GM18858 (cell line): ENCODE data around the gene WRAP53.

Experiments
- ATAC-seq: cut with Tn5 transposase; IDR thresholded peaks from one replicate; pipeline ENCODE4 v1.9.1; 2021; ENCODE audit not compliant: unreplicated experiment

WRAP53 gene

DNA sequence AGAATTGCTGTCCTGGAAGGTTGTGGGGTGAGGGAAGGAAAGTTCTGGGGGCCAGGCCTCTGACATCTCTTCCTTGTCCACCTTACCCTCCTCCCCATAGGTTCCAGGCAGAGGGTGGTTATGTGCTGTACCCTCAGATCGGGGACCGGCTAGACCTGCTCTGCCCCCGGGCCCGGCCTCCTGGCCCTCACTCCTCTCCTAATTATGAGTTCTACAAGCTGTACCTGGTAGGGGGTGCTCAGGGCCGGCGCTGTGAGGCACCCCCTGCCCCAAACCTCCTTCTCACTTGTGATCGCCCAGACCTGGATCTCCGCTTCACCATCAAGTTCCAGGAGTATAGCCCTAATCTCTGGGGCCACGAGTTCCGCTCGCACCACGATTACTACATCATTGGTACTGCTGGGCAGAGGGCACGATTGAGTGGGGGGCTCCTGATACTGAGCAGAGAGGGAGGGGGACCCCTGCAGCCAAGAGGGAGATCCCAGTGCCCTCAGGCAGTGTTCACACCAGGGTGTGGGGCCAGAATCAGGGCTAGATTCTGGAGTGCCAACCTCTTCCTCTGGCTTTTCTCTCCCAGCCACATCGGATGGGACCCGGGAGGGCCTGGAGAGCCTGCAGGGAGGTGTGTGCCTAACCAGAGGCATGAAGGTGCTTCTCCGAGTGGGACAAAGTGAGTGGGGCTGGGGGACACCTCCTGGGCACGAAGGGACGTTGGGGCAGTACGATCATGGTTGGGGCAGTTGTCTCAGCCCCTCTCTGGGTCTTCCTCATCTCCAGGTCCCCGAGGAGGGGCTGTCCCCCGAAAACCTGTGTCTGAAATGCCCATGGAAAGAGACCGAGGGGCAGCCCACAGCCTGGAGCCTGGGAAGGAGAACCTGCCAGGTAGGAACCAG, 19.8 kb downstream of the WRAP53 start:
- no peak for ATAC-seq

DNA sequence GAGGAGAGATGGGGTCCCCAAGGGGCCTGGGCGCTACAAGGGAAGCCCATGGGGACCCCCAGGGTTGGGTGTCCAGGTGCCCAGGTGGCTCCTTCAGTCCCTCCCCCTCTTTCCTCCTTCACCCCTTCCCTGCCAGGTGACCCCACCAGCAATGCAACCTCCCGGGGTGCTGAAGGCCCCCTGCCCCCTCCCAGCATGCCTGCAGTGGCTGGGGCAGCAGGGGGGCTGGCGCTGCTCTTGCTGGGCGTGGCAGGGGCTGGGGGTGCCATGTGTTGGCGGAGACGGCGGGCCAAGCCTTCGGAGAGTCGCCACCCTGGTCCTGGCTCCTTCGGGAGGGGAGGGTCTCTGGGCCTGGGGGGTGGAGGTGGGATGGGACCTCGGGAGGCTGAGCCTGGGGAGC, 20.8 kb downstream of the WRAP53 start:
- no peak for ATAC-seq

DNA sequence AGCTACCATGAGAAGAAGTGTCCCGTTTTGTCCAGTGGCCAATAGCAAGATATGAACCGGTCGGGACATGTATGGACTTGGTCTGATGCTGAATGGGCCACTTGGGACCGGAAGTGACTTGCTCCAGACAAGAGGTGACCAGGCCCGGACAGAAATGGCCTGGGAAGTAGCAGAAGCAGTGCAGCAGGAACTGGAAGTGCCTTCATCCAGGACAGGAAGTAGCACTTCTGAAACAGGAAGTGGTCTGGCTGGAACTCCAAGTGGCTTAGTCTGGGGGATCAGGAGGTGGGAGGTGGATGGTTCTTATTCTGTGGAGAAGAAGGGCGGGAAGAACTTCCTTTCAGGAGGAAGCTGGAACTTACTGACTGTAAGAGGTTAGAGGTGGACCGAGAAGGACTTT, 22.0 kb downstream of the WRAP53 start:
- no peak for ATAC-seq

DNA sequence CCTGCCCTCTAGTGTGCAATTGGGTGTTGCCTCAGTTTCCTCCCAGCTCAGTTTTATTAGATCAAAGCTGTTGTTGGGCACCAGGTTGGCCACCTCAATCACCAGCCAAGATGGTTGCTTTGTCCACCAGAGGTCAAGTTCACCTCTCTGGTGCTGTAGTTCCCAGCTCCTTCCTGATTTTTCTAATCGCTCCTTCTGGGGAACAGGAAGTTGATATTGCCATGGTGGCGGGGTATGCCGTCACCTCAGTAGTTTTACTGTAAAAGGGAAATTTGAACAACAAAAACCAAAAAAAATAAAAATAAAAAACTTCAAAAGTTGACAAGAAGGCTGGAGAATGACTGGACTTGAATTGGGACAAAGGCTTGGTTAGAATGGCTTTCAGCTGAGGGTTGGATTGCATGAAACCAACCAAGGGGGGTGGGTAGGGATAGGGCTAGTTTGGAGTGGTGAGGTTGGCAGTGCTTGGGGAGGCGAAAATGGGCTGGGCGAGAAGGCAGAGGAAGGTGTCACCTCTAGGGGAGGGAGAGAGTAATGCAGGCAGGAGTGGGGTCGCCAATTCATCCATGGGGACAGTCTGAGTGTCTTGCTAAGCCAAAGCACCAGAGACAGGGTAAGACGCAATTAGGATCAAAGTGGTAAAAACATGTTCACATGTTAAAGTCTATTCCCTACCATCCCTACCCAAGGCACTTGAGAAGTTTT, 22.9 kb downstream of the WRAP53 start:
- no peak for ATAC-seq

DNA sequence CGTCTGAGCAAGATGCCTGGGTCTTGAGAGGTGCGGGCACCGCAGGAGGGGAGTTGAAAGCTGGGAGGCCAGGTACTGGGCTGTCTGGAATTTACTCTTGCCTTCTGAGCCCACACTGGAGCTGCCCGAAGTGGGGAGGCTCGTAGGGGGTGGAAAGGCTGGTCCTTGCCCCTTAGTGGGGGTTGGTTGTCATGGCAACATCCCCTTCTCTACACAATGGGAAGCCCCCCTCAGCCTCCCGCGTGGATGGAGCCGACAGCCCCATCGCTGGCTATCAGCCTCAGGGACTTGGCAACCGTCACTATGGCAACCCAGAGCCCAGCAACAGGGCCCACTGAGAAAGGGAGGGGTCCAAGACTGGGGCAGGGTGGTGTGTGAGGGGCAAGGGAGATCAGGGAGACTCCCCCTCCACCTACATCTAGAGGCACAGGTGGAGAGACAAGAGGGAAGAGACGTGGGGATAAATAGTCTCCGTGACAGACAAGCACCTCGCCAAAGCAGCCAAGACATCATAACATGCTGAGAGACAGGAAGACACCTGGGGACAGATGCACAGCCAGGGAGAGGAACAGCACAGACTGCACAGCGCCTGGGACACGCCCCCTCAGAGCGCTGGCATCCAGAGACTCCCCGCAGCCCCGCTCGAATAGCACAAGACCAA, 24.0 kb downstream of the WRAP53 start:
- no peak for ATAC-seq

DNA sequence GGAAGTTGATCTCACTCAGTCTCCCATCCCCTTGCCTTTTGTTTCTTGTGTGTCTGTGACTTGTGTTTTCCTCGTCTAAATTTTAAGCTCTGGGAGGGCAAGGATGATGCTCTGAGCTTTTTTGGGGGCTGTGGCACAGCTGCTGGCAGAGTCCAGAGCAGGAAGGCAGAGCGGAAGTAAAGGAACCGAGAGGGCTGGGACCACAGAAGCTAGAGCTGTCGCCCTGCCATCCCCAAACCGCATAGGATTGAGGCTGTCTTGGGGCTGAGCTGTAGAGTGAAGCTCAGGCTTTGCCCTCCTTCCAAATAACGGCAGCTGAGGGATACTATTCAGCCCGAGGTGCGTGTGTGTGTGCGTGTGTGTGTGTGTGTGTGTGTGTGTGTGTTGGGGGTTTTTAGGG, 25.5 kb downstream of the WRAP53 start:
- ATAC-seq = no peak

DNA sequence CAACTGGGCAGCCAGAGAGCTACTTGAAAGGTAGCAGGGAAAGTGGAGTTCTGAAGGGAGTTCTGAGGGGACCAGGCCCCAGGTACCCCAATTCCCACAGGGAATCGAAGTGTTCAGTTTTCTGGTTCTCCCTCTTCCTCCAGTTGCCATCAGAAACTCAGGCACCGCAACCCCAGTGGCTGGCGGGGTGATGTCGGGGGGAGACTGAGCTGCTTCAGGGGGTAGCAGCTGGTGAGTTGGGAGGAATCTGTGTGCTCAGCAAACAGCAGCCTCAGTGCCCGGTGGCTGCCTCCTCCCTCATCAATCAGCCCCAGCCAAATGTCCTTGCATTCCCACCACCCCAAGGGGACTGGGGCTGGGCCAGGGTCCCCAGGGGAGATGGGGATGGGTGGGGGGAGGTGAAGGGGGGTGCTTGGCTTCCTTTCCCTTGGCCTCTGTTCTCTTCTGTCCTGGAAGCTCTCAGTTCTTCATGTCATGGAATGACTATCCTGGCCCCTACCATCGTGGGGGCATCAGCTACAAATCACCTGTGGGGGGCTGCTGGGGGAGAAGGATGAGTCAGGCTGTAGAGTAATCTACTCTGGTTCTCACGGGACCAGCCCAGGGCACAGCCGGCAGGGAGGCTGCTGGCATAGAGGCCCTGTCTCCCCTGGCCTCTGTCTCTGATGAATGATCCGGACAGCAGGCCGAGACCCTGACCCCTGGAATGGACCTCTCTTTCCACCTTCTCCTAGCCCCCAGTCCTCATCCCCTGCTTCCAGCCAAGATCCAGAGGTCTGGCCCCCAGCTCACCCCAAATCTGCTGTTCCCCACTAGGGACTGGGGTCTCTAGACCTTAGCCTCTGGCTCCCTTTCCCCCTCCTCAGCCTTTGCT, 26.7 kb downstream of the WRAP53 start:
- ATAC-seq = no peak

DNA sequence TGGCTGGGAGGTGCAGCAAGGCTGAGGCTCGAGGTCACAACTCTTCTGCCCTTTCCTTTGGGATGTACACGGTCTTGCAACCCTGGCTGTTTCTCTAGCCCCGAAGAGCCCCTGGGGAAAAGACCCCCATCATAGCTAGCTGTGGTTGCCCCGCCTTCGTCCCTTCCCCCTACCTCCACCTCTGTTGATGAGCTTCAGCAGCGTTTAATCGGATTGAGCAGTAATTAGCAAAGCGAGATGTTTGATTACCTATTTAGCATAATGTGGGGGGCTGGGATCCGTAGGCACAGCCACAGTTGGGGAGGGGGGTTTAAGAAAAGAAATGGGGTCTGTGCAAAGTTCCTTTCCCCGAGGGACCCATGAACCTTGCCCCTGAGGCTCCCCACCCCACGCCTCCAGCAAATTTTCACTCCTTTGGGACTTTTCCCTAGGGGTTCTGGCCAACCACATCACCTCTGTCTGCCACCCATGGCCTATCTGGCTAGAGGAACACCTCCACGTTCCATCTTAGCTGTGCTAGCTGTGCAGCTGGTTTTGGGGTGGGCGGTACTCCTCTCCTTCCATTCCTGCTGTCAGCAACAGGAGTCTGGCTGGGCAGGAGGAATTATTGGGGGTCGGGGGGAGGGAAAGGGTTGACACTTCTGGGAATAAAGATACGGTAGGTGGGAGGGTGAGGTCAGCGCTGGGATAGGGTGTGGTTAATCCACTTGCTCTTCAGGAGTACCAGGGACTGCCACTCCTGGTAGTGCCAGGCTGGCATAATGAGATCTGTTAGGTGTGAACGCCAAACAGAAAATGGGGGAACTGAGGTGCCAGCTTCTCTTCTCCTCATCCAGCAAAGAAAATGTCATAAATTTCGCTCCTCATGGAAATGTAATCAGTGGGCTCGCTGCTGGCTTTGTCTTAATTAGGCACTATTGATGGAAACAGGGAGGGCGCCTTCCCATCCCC, 27.9 kb downstream of the WRAP53 start:
- ATAC-seq = no peak

DNA sequence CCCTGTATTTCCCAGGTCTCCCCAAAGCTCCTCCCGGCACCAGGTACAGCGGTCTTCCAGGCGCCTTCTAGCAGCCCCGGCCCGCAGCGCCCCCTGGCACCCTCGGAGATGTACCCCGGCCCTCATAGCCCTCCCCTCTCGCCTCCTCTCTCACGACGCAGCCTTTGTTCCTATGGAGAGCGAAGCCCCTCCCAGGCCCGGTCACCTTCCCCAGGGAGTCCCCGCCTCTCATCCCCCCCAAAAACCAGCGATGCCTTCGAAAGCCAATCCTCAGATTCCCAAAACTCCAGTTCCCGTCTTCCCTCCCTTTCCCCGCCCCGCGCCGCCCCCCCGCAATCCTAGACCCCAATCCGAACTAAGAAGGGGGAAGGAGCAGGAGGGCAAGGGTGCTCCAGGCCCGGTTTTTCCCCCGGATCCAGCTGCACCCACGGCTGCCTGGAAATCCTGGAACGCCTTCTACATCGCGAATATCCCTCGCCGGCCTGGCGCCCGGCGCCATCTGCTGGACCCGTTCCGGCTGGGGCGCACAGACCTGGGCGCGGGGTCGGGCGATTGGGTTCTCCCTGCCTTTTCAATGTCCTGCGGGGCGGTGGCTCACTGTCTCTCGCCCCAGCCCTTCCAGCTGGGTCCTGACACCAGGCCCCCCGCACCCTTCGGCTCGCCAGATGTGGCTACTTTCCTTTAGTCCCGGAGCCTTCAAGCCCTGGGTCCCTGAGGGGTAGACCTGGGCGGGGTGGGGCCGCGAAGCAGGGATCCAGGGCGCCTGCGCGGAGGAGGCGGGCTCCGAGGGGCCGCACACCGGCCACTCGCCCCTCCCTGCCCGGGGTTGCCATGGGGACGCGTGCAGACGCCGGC, 28.9 kb downstream of the WRAP53 start, which contains the start of gene DNAH2:
Gene DNAH2, plus strand, starts transcription at position 844 of the 855 bp plus-strand sequence. CDS start 1,991 bp downstream, outside the sequence.
- ATAC-seq = no peak

DNA sequence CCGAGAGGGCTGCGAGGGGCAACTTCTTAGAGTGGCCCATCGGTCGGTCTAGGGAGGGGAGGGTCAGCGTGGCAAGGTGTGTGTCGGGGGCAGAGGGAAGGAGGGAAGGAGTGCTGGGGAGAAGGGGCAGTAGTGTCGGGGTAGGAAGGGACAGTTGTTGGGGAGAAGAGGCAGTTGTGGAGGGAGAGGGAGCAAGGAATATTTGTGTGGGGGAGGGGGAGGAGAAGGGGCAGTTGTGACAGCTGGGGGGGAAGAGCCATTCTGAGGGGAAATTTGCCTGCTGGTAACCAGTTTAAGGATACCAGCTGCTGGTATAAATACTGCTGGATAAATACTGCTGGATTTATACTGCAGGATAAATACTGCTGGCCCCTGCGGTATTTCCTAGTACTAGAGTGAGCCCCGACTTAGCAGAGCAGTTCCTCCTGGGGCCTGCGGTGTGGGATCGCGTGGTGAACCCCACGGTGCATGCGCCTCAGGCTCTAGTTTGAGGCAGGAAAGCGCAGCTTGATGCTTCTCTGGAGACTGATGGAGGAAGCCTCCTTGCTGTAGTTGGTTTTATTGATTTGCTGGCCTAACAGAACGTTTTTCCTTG, 29.6 kb downstream of the WRAP53 start:
- ATAC-seq = no peak

DNA sequence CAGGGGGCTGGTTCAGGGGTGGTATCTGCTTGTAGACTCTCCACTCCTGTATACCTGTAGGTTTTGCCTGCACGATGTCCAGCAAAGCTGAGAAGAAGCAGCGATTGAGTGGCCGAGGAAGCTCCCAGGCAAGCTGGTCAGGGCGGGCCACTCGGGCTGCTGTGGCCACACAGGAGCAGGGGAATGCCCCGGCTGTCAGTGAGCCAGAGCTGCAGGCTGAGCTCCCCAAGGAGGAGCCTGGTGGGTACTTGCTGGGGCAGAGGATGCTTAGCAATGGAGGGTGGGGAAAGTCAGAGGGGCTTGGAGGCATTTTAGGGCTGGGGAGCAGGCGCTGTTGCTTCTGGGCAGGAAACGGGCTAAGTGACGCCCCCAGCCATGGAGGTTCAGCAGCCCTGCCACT, 31.4 kb downstream of the WRAP53 start:
- ATAC-seq = no peak

DNA sequence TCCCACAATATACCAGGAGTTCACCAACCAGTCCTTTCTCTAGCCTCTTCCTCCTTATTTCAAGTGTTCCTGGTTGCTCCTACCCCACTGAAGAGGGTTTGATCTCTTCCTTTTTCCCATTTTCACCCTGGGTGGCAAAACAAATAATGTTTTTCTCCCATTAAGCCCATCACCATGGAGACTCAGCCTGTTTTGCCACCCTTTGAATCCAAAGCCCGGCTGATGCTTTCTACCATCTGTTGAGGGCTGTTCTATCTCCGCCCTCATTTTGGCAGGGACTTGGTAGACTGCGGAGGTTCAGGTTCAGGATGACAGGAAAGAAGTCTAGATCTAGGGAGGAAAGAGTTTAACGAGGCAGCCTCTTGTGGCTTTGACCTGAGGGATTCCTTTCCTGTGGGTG, 31.8 kb downstream of the WRAP53 start:
- no peak for ATAC-seq

DNA sequence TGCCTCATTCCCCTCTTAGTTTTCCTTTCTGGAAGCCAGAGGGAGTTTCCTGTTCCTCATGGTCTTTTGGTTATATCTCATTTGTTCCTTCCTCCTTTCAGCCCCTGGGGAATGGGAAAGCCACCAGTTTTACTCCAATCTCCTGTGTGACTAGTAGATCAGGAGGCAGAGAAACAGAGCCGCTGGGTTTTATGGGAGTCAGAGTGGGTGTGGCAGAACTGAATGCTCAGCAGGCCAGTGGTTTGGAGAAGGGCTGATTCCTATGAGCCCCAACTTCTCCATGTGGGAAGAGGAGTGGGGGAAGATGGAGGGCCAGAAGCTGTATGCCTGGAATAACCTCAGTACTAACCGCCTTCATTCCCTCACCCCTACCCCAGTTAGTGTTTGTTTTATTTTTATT, 33.3 kb downstream of the WRAP53 start:
- no peak for ATAC-seq

DNA sequence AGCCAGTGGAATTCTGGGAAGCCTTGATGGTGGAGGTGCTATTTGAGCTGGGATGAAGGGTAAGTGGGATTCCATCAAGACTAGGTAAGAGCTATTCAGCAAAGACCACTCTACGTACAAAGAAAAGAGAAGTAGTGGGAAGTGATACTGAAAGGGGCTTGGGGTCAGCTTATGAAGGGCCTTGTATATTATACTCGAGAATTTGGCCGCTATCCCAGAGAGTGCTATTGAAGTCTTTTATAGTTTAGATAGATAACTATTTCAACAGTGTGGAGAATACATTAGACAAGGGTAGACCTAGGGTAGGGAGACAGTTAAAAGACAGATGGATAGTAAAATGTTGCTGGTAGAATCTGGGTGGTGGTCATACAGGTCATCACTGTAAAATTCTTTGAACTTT, 39.6 kb downstream of the WRAP53 start:
- no peak for ATAC-seq

DNA sequence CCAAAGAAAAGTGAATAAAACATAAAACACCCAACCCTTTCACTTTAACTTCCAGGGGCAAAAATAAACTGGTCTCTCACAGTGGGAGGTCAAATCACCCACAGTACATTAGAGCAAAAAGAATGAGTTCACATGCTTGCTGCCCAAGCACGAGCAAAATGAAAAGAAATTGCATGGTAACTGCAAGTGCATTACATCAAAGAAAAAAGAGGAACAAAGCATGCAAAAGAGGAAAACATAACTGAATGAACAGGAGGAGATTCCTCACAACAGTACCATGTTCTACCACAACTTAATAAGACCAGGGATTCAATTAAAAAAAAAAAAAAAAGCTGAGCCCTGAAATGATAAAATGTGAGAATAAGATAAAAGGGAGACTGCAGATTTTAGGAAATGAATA, 41.5 kb downstream of the WRAP53 start:
- no peak for ATAC-seq

DNA sequence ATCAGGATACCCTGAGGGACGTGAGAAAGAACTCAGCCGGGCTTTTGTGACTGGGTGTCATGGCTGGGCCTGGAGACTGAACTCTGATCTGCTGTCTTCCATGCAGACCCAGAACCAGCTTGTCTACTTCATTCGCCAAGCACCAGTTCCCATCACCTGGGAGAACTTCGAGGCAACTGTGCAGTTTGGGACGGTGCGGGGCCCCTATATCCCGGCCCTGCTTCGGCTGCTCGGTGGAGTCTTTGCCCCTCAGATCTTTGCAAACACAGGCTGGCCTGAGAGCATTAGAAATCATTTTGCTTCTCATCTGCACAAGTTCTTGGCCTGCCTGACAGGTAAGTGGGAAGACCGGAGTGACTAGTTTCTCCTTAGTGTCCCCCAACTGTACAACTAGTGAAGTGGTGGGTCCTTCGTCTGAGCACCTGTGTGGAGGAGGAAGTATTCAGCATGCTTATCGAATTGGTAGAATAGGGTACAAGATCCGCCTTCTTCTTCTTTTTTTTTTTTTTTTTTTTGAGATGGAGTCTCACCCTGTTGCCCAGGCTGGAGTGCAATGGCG, 44.8 kb downstream of the WRAP53 start:
- no peak for ATAC-seq

DNA sequence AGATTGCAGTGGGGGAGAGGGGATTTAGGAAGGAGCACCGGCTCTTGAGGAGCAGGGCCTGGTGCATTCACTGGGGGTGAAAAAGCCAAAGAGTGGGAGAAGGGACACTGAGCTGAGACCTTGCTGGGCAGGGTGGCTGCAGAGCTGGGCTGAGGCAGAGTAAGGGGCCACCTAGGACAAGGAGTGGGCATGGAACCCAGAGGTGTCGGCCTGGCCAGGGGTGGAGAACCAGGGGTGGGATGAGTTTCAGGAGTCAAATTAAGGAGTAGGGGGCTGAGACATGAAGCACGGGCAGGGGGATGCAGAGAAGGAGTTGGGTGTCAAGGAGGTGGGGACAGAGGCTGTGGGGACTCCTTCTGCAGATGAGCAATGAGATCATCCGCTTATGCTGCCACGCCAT, 49.3 kb downstream of the WRAP53 start:
- no peak for ATAC-seq

DNA sequence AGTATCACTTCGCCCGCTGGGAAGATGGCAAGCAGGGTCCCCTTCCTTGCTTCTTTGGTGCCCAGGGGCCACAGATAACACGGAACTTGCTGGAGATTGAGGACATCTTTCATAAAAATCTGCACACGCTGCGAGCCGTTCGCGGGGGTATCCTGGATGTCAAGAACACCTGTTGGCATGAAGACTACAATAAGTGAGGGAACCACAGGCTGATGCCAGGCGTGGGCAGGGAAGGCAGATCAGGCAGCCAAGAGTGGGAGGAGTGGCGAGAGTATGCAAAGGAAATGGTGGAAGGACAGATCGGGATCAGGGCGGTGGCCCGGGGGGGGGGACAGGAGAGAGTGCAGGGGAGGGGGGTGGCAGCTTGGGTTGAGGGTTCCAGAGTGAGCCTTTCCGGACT, 51.5 kb downstream of the WRAP53 start:
- ATAC-seq = no peak
